NCI-H226 (cell line): ENCODE results near the gene C15orf61.

Source experiments
- DNase-seq: peaks from one replicate; pipeline ENCODE4 v3.0.0-alpha.2; 2015

Gene C15orf61

GRCh38 chr15:67521029-67521782 lies at the start of gene C15orf61:
TSS of gene C15orf61 (plus strand) at chr15:67521131. CDS start at chr15:67521249, 118 bp downstream.
- peak; percentile 79 for DNase-seq

- no peak for DNase-seq
These were observed 48.0 kb upstream of the C15orf61 start for GRCh38 chr15:67472957-67473356.

GRCh38 chr15:67474405-67475110 lies 46.4 kb upstream of the C15orf61 start:
- no peak for DNase-seq

GRCh38 chr15:67479781-67480505 lies 41.0 kb upstream of the C15orf61 start:
- no peak for DNase-seq

- DNase-seq = no peak
These were observed 40.2 kb upstream of the C15orf61 start for GRCh38 chr15:67480741-67481140.

- no peak for DNase-seq
These were observed 39.3 kb upstream of the C15orf61 start for GRCh38 chr15:67481680-67482079.

GRCh38 chr15:67495585-67495984 lies 25.3 kb upstream of the C15orf61 start:
- DNase-seq = no peak

- no peak for DNase-seq
These were observed 19.6 kb upstream of the C15orf61 start for GRCh38 chr15:67501177-67501835.

- DNase-seq = no peak
These were observed 19.0 kb upstream of the C15orf61 start for GRCh38 chr15:67501836-67502461.

- DNase-seq = no peak
These were observed 16.9 kb upstream of the C15orf61 start for GRCh38 chr15:67504056-67504455.

- DNase-seq = no peak
These were observed 16.1 kb upstream of the C15orf61 start for GRCh38 chr15:67504796-67505195.

GRCh38 chr15:67505675-67506572 lies 15.0 kb upstream of the C15orf61 start:
- DNase-seq = no peak

GRCh38 chr15:67506775-67507747 lies 13.9 kb upstream of the C15orf61 start:
- no peak for DNase-seq

- no peak for DNase-seq
These were observed 12.5 kb upstream of the C15orf61 start for GRCh38 chr15:67508407-67508806.

- no peak for DNase-seq
These were observed 11.0 kb upstream of the C15orf61 start for GRCh38 chr15:67509918-67510317.

- DNase-seq = peak; percentile 55
These were observed 10.2 kb upstream of the C15orf61 start for GRCh38 chr15:67510597-67511190.

- DNase-seq = no peak
These were observed 9.3 kb upstream of the C15orf61 start for GRCh38 chr15:67511606-67512005.

- no peak for DNase-seq
These were observed 8.8 kb upstream of the C15orf61 start for GRCh38 chr15:67512140-67512539.

GRCh38 chr15:67512933-67513714 lies 7.8 kb upstream of the C15orf61 start:
- no peak for DNase-seq
